WTC11 (cell line): ENCODE measurements around the gene WDR31. TPM values are rescaled to one million over a fixed set of nuclear protein-coding genes. Genes with fewer than 3 reads are reported as not detected.

Experiments used
- ATAC-seq: fragments of 200-7000 bp; cut with Tn5 transposase; 2 replicates; pipeline ENCODE4 v1.10.0; 2021; ENCODE audit warnings: mild to moderate bottlenecking, moderate library complexity
- Bru-seq: library from RNA; stranded (reverse); fragments of 400-500 nt; gene quantifications from one replicate; lab custom pipeline; 2021; lab: Mats Ljungman, UMichigan
- CTCF ChIA-PET: fragments of 300-600 bp; sonication (Branson Sonifier 250); formaldehyde crosslinking; loops from one replicate; lab custom pipeline; 2021; ENCODE audit warnings: antibody characterized with exemption; lab: Charles Lee
- POLR2A ChIA-PET: fragments of 350-600 bp; sonication (Branson Sonifier 250); formaldehyde crosslinking; loops from one replicate; lab custom pipeline; 2021; ENCODE audit warnings: antibody characterized with exemption; lab: Charles Lee
- DNase-seq: peaks from one replicate; pipeline ENCODE4 v3.0.0; 2021; ENCODE audit warnings: low spot score
- H3K27ac Mint-ChIP-seq: 2 replicates; pipeline ENCODE4 v1.8.0; 2021; ENCODE audit warnings: mixed read lengths
- H3K27me3 Mint-ChIP-seq: 2 replicates; pipeline ENCODE4 v1.8.0; 2021; ENCODE audit warnings: low read depth, mild to moderate bottlenecking, moderate library complexity, mixed read lengths
- H3K36me3 Mint-ChIP-seq: 2 replicates; pipeline ENCODE4 v1.8.0; 2021; ENCODE audit warnings: mixed read lengths
- H3K4me1 Mint-ChIP-seq: 2 replicates; pipeline ENCODE4 v1.8.0; 2022; ENCODE audit warnings: mixed read lengths
- H3K4me3 Mint-ChIP-seq: 2 replicates; pipeline ENCODE4 v1.8.0; 2021; ENCODE audit warnings: mild to moderate bottlenecking, moderate library complexity, mixed read lengths
- H3K9me3 Mint-ChIP-seq: 2 replicates; pipeline ENCODE4 v1.8.0; 2021; ENCODE audit warnings: mixed read lengths
- ATF1 ChIP-seq: sonication (generic); formaldehyde crosslinking; IDR thresholded peaks from 2 replicates; pipeline ENCODE4 v1.8.1; 2023; ENCODE audit warnings: mild to moderate bottlenecking, moderate library complexity, missing genetic modification reagents
- CREM ChIP-seq: sonication (generic); formaldehyde crosslinking; IDR thresholded peaks from 2 replicates; pipeline ENCODE4 v1.8.1; 2022; ENCODE audit warnings: mild to moderate bottlenecking, missing genetic modification reagents, moderate library complexity
- GABPB1 ChIP-seq: sonication (generic); formaldehyde crosslinking; IDR thresholded peaks from 2 replicates; pipeline ENCODE4 v1.8.1; 2023; ENCODE audit warnings: mild to moderate bottlenecking, missing genetic modification reagents
- GTF2I ChIP-seq: fragments of 250-450 bp; sonication (Bioruptor Pico); conservative IDR thresholded peaks from 2 replicates; pipeline ENCODE4 v1.4.0; 2021; ENCODE audit warnings: mild to moderate bottlenecking
- IRF2 ChIP-seq: sonication (generic); formaldehyde crosslinking; IDR thresholded peaks from 2 replicates; pipeline ENCODE4 v1.8.0; 2022; ENCODE audit warnings: low read depth, missing genetic modification reagents, borderline replicate concordance
- JUN ChIP-seq: sonication (generic); formaldehyde crosslinking; IDR thresholded peaks from 2 replicates; pipeline ENCODE4 v1.8.0; 2023; ENCODE audit warnings: mild to moderate bottlenecking, missing genetic modification reagents
- MXD4 ChIP-seq: fragments of 250-450 bp; sonication (Bioruptor Pico); IDR thresholded peaks from 2 replicates; pipeline ENCODE4 v1.8.0; 2021; ENCODE audit warnings: mild to moderate bottlenecking, moderate library complexity, borderline replicate concordance
- MYBL2 ChIP-seq: sonication (generic); formaldehyde crosslinking; IDR thresholded peaks from 2 replicates; pipeline ENCODE4 v1.8.1; 2023; ENCODE audit warnings: mild to moderate bottlenecking, moderate library complexity, missing genetic modification reagents
- NFATC4 ChIP-seq: fragments of 250-450 bp; sonication (Bioruptor Pico); IDR thresholded peaks from 2 replicates; pipeline ENCODE4 v1.9.0; 2021; ENCODE audit warnings: mild to moderate bottlenecking
- NR1H2 ChIP-seq: sonication (generic); formaldehyde crosslinking; IDR thresholded peaks from 2 replicates; pipeline ENCODE4 v1.9.0; 2021; ENCODE audit warnings: mild to moderate bottlenecking, moderate library complexity, missing genetic modification reagents
- NR2C2 ChIP-seq: sonication (generic); formaldehyde crosslinking; IDR thresholded peaks from 2 replicates; pipeline ENCODE4 v1.8.0; 2022; ENCODE audit warnings: mild to moderate bottlenecking, missing genetic modification reagents
- OVOL2 ChIP-seq: fragments of 250-450 bp; sonication (Bioruptor Pico); IDR thresholded peaks from 2 replicates; pipeline ENCODE4 v1.9.0; 2021; ENCODE audit warnings: mild to moderate bottlenecking, borderline replicate concordance
- RELA ChIP-seq: sonication (generic); formaldehyde crosslinking; IDR thresholded peaks from 2 replicates; pipeline ENCODE4 v1.8.1; 2022; ENCODE audit warnings: missing genetic modification reagents, mild to moderate bottlenecking, borderline replicate concordance
- RORB ChIP-seq: fragments of 250-450 bp; sonication (Bioruptor Pico); IDR thresholded peaks from 2 replicates; pipeline ENCODE4 v1.9.0; 2021; ENCODE audit warnings: mild to moderate bottlenecking
- ZNF232 ChIP-seq: sonication (generic); formaldehyde crosslinking; IDR thresholded peaks from 2 replicates; pipeline ENCODE4 v1.8.0; 2022; ENCODE audit warnings: mild to moderate bottlenecking, missing genetic modification reagents
- long read RNA-seq, 3 experiments: library from RNA in 1 of 3; library from capped mRNA in 1 of 3; library from polyadenylated mRNA in 1 of 3; unstranded in 2 of 3; stranded (forward) in 1 of 3; transcript quantifications; one replicate each; pipeline ENCODE4 v2.0.0, GENCODE V29; 2021
- total RNA-seq: library from RNA; stranded (reverse); gene quantifications from 3 replicates; pipeline ENCODE4 v1.2.3, GENCODE V29; 2021
- TF ChIP-seq, protein P1 (sequence below): sonication (generic); formaldehyde crosslinking; IDR thresholded peaks from 2 replicates; pipeline ENCODE4 v1.8.1; 2022; ENCODE audit warnings: missing genetic modification reagents, borderline replicate concordance
- TF ChIP-seq, protein P2 (sequence below): sonication (generic); formaldehyde crosslinking; IDR thresholded peaks from 2 replicates; pipeline ENCODE4 v1.8.1; 2022; ENCODE audit warnings: mild to moderate bottlenecking, moderate library complexity, missing genetic modification reagents
- TF ChIP-seq, protein P3 (sequence below): sonication (generic); formaldehyde crosslinking; IDR thresholded peaks from 2 replicates; pipeline ENCODE4 v1.8.0; 2022; ENCODE audit warnings: mild to moderate bottlenecking, missing genetic modification reagents
- TF ChIP-seq, protein P4 (sequence below): fragments of 250-450 bp; sonication (Bioruptor Pico); conservative IDR thresholded peaks from 2 replicates; pipeline ENCODE4 v1.9.0; 2021; ENCODE audit warnings: mild to moderate bottlenecking
- TF ChIP-seq, protein P5 (sequence below): fragments of 250-450 bp; sonication (Bioruptor Pico); IDR thresholded peaks from 2 replicates; pipeline ENCODE4 v1.9.0; 2021; ENCODE audit warnings: mild to moderate bottlenecking
- TF ChIP-seq, protein P6 (sequence below): sonication (generic); formaldehyde crosslinking; IDR thresholded peaks from 2 replicates; pipeline ENCODE4 v1.8.1; 2023; ENCODE audit warnings: mild to moderate bottlenecking, missing genetic modification reagents, borderline replicate concordance
- TF ChIP-seq, protein P7 (sequence below): sonication (generic); formaldehyde crosslinking; IDR thresholded peaks from 2 replicates; pipeline ENCODE4 v1.8.1; 2023; ENCODE audit warnings: mild to moderate bottlenecking, moderate library complexity, missing genetic modification reagents
- TF ChIP-seq, protein P8 (sequence below): fragments of 250-450 bp; sonication (Bioruptor Pico); IDR thresholded peaks from 2 replicates; pipeline ENCODE4 v1.8.0; 2021; ENCODE audit warnings: mild to moderate bottlenecking

WDR31 gene
- total RNA-seq: 0.37 to 0.71 TPM (median 0.46 TPM) in 3 replicates
- percentile 38 among the genes with signal in this experiment for Bru-seq, nascent RNA
- long read RNA-seq, experiment 1: 0 reads
- long read RNA-seq, experiment 2, partial matches to known transcripts: 0 of 1 reads
- long read RNA-seq, experiment 2, other reads (novel, unspliced or antisense): 1 of 1 reads
- long read RNA-seq, experiment 3: 0 reads

DNA sequence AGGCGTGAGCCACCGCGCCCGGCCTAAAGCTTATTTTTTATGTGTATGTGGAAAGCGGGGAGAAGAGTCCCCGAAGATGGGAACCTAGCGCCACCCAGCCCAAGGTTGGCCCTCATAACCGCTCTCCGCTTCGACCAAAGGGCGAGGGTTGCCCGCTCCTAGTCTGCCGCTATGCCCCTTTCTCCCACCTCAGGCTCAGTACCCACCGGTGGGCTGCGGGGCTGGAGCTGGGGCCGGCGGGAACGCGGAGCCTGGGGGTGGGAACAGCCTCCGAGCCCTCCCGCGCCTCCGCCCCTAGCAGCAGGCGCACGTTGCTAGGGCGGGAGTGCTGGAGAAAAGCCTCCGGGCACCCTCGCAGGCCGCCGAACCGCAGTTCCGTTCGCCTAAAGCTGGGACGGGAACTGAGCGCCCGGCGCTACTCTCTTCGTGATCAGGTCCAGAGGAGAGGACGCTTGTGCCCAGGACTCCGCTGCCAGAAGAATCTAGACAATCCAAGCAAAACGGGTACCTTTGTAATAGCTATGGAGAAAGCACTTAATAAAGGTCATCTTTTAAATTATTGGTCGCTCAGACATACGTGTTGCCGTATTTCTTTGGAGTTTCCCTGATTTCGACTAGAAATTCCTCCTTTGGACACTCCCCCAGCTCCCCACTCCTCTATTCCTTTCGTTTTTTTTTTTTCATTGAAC lies at the start of gene WDR31:
Gene WDR31 (minus strand): TSS at position 265 of the 689 bp plus-strand sequence. CDS start 8,253 bp downstream, outside the sequence.
- Mint-ChIP-seq H3K36me3 (no peaks in the 10 kb centered on the region), H3K9me3 (no peaks in the 10 kb centered on the region), H3K27me3 (peaks cover 48% of the 10 kb centered on the region), H3K4me3 (peak within 1 kb of the TSS; percentile 77), H3K4me1 (peaks cover 5% of the 10 kb centered on the region), H3K27ac (no peak within 1 kb of the TSS)
- ChIA-PET CTCF (interaction anchor here (0.6 to 2.3 kb wide), 10 partner anchors 9 to 318 kb away, joined by 3 to 17 read pairs (median 4); partner anchors contain the start of genes ALAD, BSPRY, CDC26 and HDHD3), POLR2A (interaction anchor here (0.9 to 1.8 kb wide), 8 partner anchors 9 to 70 kb away, joined by 3 to 15 read pairs (median 4); partner anchors contain the start of genes ALAD, BSPRY, C9orf43 and CDC26)
- DNase-seq (peak; percentile 86), ATAC-seq (peak; percentile 98)
- TF ChIP-seq GABPB1 (CRISPR knock-in tag) (peak; percentile 70), MXD4 (CRISPR knock-in tag) (no peak), ATF1 (CRISPR knock-in tag) (no peak), OVOL2 (no peak), MYBL2 (CRISPR knock-in tag) (peak; percentile 67; the same call in 1 of the 2 replicates), IRF2 (CRISPR knock-in tag) (no peak), CREM (CRISPR knock-in tag) (peak; percentile 64; the same call in 1 of the 2 replicates), JUN (CRISPR knock-in tag) (no peak), GTF2I (CRISPR knock-in tag) (no peak), NR1H2 (CRISPR knock-in tag) (no peak), ZNF232 (no peak), NFATC4 (CRISPR knock-in tag) (no peak), RELA (no peak), NR2C2 (CRISPR knock-in tag) (no peak), RORB (CRISPR knock-in tag) (no peak)
- TF ChIP-seq, protein P1, sequence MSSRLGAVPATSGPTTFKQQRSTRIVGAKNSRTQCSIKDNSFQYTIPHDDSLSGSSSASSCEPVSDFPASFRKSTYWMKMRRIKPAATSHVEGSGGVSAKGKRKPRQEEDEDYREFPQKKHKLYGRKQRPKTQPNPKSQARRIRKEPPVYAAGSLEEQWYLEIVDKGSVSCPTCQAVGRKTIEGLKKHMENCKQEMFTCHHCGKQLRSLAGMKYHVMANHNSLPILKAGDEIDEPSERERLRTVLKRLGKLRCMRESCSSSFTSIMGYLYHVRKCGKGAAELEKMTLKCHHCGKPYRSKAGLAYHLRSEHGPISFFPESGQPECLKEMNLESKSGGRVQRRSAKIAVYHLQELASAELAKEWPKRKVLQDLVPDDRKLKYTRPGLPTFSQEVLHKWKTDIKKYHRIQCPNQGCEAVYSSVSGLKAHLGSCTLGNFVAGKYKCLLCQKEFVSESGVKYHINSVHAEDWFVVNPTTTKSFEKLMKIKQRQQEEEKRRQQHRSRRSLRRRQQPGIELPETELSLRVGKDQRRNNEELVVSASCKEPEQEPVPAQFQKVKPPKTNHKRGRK (CRISPR knock-in tag): no peak
- TF ChIP-seq, protein P2, sequence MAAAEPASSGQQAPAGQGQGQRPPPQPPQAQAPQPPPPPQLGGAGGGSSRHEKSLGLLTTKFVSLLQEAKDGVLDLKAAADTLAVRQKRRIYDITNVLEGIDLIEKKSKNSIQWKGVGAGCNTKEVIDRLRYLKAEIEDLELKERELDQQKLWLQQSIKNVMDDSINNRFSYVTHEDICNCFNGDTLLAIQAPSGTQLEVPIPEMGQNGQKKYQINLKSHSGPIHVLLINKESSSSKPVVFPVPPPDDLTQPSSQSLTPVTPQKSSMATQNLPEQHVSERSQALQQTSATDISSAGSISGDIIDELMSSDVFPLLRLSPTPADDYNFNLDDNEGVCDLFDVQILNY: peak; percentile 95
- TF ChIP-seq, protein P3, sequence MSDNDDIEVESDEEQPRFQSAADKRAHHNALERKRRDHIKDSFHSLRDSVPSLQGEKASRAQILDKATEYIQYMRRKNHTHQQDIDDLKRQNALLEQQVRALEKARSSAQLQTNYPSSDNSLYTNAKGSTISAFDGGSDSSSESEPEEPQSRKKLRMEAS (CRISPR knock-in tag): peak; percentile 86
- TF ChIP-seq, protein P4, sequence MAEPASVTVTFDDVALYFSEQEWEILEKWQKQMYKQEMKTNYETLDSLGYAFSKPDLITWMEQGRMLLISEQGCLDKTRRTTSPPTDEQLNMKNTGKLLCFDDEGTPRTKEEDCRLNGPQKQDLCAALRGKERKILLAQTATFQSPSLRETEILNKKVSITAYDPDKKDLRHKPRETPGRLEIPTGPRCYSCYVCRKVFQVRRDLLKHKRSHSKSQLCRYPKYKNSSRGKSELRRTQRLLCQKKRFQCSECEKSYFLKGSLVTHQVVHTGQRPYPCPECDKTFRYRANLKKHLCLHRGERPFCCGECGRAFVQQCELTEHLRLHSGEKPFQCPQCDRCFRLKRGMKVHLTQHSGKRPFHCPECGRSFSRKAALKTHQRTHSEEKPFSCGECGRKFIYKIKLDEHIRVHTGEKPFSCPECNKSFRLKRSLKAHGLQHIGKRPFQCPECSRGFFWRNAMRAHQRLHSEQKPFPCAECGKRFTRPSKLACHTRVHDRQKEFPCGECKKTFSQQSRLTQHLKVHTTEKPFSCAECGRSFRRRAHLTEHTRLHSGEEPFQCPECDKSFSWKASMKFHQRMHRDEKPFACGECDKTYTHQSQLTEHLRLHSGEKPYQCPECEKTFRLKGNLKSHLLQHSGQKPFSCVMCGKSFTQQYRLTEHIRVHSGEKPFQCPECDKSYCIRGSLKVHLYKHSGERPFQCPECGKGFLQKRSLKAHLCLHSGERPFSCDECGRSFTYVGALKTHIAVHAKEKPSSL (CRISPR knock-in tag): no peak
- TF ChIP-seq, protein P5, sequence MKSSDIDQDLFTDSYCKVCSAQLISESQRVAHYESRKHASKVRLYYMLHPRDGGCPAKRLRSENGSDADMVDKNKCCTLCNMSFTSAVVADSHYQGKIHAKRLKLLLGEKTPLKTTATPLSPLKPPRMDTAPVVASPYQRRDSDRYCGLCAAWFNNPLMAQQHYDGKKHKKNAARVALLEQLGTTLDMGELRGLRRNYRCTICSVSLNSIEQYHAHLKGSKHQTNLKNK (CRISPR knock-in tag): no peak
- TF ChIP-seq, protein P6, sequence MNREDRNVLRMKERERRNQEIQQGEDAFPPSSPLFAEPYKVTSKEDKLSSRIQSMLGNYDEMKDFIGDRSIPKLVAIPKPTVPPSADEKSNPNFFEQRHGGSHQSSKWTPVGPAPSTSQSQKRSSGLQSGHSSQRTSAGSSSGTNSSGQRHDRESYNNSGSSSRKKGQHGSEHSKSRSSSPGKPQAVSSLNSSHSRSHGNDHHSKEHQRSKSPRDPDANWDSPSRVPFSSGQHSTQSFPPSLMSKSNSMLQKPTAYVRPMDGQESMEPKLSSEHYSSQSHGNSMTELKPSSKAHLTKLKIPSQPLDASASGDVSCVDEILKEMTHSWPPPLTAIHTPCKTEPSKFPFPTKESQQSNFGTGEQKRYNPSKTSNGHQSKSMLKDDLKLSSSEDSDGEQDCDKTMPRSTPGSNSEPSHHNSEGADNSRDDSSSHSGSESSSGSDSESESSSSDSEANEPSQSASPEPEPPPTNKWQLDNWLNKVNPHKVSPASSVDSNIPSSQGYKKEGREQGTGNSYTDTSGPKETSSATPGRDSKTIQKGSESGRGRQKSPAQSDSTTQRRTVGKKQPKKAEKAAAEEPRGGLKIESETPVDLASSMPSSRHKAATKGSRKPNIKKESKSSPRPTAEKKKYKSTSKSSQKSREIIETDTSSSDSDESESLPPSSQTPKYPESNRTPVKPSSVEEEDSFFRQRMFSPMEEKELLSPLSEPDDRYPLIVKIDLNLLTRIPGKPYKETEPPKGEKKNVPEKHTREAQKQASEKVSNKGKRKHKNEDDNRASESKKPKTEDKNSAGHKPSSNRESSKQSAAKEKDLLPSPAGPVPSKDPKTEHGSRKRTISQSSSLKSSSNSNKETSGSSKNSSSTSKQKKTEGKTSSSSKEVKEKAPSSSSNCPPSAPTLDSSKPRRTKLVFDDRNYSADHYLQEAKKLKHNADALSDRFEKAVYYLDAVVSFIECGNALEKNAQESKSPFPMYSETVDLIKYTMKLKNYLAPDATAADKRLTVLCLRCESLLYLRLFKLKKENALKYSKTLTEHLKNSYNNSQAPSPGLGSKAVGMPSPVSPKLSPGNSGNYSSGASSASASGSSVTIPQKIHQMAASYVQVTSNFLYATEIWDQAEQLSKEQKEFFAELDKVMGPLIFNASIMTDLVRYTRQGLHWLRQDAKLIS (CRISPR knock-in tag): no peak
- TF ChIP-seq, protein P7, sequence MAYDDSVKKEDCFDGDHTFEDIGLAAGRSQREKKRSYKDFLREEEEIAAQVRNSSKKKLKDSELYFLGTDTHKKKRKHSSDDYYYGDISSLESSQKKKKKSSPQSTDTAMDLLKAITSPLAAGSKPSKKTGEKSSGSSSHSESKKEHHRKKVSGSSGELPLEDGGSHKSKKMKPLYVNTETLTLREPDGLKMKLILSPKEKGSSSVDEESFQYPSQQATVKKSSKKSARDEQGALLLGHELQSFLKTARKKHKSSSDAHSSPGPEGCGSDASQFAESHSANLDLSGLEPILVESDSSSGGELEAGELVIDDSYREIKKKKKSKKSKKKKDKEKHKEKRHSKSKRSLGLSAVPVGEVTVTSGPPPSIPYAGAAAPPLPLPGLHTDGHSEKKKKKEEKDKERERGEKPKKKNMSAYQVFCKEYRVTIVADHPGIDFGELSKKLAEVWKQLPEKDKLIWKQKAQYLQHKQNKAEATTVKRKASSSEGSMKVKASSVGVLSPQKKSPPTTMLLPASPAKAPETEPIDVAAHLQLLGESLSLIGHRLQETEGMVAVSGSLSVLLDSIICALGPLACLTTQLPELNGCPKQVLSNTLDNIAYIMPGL (CRISPR knock-in tag): peak; percentile 79
- TF ChIP-seq, protein P8, sequence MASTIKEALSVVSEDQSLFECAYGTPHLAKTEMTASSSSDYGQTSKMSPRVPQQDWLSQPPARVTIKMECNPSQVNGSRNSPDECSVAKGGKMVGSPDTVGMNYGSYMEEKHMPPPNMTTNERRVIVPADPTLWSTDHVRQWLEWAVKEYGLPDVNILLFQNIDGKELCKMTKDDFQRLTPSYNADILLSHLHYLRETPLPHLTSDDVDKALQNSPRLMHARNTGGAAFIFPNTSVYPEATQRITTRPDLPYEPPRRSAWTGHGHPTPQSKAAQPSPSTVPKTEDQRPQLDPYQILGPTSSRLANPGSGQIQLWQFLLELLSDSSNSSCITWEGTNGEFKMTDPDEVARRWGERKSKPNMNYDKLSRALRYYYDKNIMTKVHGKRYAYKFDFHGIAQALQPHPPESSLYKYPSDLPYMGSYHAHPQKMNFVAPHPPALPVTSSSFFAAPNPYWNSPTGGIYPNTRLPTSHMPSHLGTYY (CRISPR knock-in tag): no peak
